ENCODE measurements around the gene IFFO2. TPM values are rescaled to one million over a fixed set of nuclear protein-coding genes. Genes with fewer than 3 reads are reported as not detected.

The IFFO2 gene
- total and polyA plus RNA-seq, 2 donors (not counting 1 experiment from before 2014, with no cell fraction given), result 5.8 to 10.4 TPM

GRCh38 chr1:18912550-18912949, 43.9 kb downstream of the IFFO2 start:
- peaks cover 8% of the 10 kb centered on the region for H3K4me1 ChIP-seq (ENCODE audit: control insufficient read depth, extremely low read depth, insufficient read depth, low read length)
- no peak overlapping the region for H3K4me2 ChIP-seq (ENCODE audit: extremely low read depth, insufficient read depth, low read length)
- H3K27ac ChIP-seq (ENCODE audit: insufficient read depth, low read length), result no peak overlapping the region
- TF ChIP-seq EZH2 (IDR thresholded peaks at IDR 0.05; ENCODE audit: low read length, missing control alignments), result no peak
- TF ChIP-seq CTCF (conservative IDR thresholded peaks at IDR 0.05 in 1 of 2, IDR thresholded peaks at IDR 0.05 in 1 of 2; ENCODE audit: low read depth in 1 of 2, low read length in 2 of 2), result no peak
- no peaks in the 10 kb centered on the region for H3K79me2 ChIP-seq (ENCODE audit: control insufficient read depth, insufficient read depth, low read length)
- H3K27me3 ChIP-seq (ENCODE audit: control insufficient read depth, insufficient read depth, low read length), result no peaks in the 10 kb centered on the region
- no peak overlapping the region for H3K9ac ChIP-seq (ENCODE audit: insufficient read depth, low read length)
- no peak for DNase-seq (ENCODE audit: low read depth in 2 of 2)
- no peak overlapping the region for H3K4me3 ChIP-seq (replicated peaks in 1 of 4; ENCODE audit: control extremely low read depth in 1 of 4, insufficient read depth in 1 of 4, low read depth in 3 of 4, low read length in 4 of 4)
- H2AFZ ChIP-seq (ENCODE audit: low read length), result no peak overlapping the region
- no peaks in the 10 kb centered on the region for H4K20me1 ChIP-seq (ENCODE audit: control insufficient read depth, extremely low read depth, insufficient read depth, low read length)
- H3K9me3 ChIP-seq (ENCODE audit: control insufficient read depth, insufficient read depth, low read depth, low read length), result no peaks in the 10 kb centered on the region
- peaks cover 9% of the 10 kb centered on the region for H3K36me3 ChIP-seq (ENCODE audit: control insufficient read depth, insufficient read depth, low read length)

- no peak for DNase-seq (ENCODE audit: low read depth in 2 of 2)
- H3K4me3 ChIP-seq (replicated peaks in 1 of 4; ENCODE audit: control extremely low read depth in 1 of 4, insufficient read depth in 1 of 4, low read depth in 3 of 4, low read length in 4 of 4), result no peak overlapping the region
- H3K4me2 ChIP-seq (ENCODE audit: extremely low read depth, insufficient read depth, low read length), result no peak overlapping the region
- no peaks in the 10 kb centered on the region for H3K79me2 ChIP-seq (ENCODE audit: control insufficient read depth, insufficient read depth, low read length)
- no peak overlapping the region for H2AFZ ChIP-seq (ENCODE audit: low read length)
- H3K27ac ChIP-seq (ENCODE audit: insufficient read depth, low read length), result no peak overlapping the region
- H3K9ac ChIP-seq (ENCODE audit: insufficient read depth, low read length), result no peak overlapping the region
- no peaks in the 10 kb centered on the region for H3K9me3 ChIP-seq (ENCODE audit: control insufficient read depth, insufficient read depth, low read depth, low read length)
- peaks cover 9% of the 10 kb centered on the region for H3K36me3 ChIP-seq (ENCODE audit: control insufficient read depth, insufficient read depth, low read length)
- H3K27me3 ChIP-seq (ENCODE audit: control insufficient read depth, insufficient read depth, low read length), result no peaks in the 10 kb centered on the region
- no peaks in the 10 kb centered on the region for H4K20me1 ChIP-seq (ENCODE audit: control insufficient read depth, extremely low read depth, insufficient read depth, low read length)
- TF ChIP-seq EZH2 (IDR thresholded peaks at IDR 0.05; ENCODE audit: low read length, missing control alignments) (no peak), CTCF (conservative IDR thresholded peaks at IDR 0.05 in 1 of 2, IDR thresholded peaks at IDR 0.05 in 1 of 2; ENCODE audit: low read depth in 1 of 2, low read length in 2 of 2) (no peak)
- peaks cover 11% of the 10 kb centered on the region for H3K4me1 ChIP-seq (ENCODE audit: control insufficient read depth, extremely low read depth, insufficient read depth, low read length)
Measured at GRCh38 chr1:18908911-18909771, 47.3 kb downstream of the IFFO2 start.

- TF ChIP-seq CTCF (conservative IDR thresholded peaks at IDR 0.05 in 1 of 2, IDR thresholded peaks at IDR 0.05 in 1 of 2; ENCODE audit: low read depth in 1 of 2, low read length in 2 of 2) (no peak), EZH2 (IDR thresholded peaks at IDR 0.05; ENCODE audit: low read length, missing control alignments) (no peak)
Measured at GRCh38 chr1:18907917-18908845, 48.3 kb downstream of the IFFO2 start.

More at GRCh38 chr1:18907917-18908845, 48.3 kb downstream of the IFFO2 start:
- Histone ChIP-seq H3K79me2 (ENCODE audit: control insufficient read depth, insufficient read depth, low read length) (no peaks in the 10 kb centered on the region), H3K4me2 (ENCODE audit: extremely low read depth, insufficient read depth, low read length) (no peak overlapping the region), H3K36me3 (ENCODE audit: control insufficient read depth, insufficient read depth, low read length) (peaks cover 9% of the 10 kb centered on the region), H3K4me3 (replicated peaks in 1 of 4; ENCODE audit: control extremely low read depth in 1 of 4, insufficient read depth in 1 of 4, low read depth in 3 of 4, low read length in 4 of 4) (no peak overlapping the region), H3K27me3 (ENCODE audit: control insufficient read depth, insufficient read depth, low read length) (no peaks in the 10 kb centered on the region), H3K9me3 (ENCODE audit: control insufficient read depth, insufficient read depth, low read depth, low read length) (no peaks in the 10 kb centered on the region), H3K27ac (ENCODE audit: insufficient read depth, low read length) (no peak overlapping the region), H3K9ac (ENCODE audit: insufficient read depth, low read length) (no peak overlapping the region), H4K20me1 (ENCODE audit: control insufficient read depth, extremely low read depth, insufficient read depth, low read length) (no peaks in the 10 kb centered on the region), H2AFZ (ENCODE audit: low read length) (no peak overlapping the region), H3K4me1 (ENCODE audit: control insufficient read depth, extremely low read depth, insufficient read depth, low read length) (peaks cover 11% of the 10 kb centered on the region)
- no peak for DNase-seq (ENCODE audit: low read depth in 2 of 2)
